PFSK-1 (cell line): Measurements from ENCODE around the gene CRYZL1.

ENCODE experiments used
- FOXP2 ChIP-seq: optimal IDR thresholded peaks from 2 replicates; pipeline ENCODE3; 2011; ENCODE audit warnings: borderline replicate concordance, control low read depth, inconsistent platforms; ENCODE audit not compliant: insufficient read depth; ENCODE audit errors: extremely low read length, extremely low read depth
- POLR2AphosphoS5 ChIP-seq: IDR thresholded peaks from 2 replicates; pipeline ENCODE4 v1.6.1; 2012; ENCODE audit warnings: low read depth, mild to moderate bottlenecking, control low read depth, low read length, moderate library complexity
- SIN3A ChIP-seq: IDR thresholded peaks from 2 replicates; pipeline ENCODE4 v1.6.1; 2012; ENCODE audit warnings: mild to moderate bottlenecking, low read length, moderate library complexity, borderline replicate concordance; ENCODE audit not compliant: insufficient read depth
- TAF1 ChIP-seq: IDR thresholded peaks from 2 replicates; pipeline ENCODE4 v1.6.1; 2012; ENCODE audit warnings: low read length, control low read depth, borderline replicate concordance; ENCODE audit not compliant: insufficient read depth
- TF ChIP-seq, protein P1 (sequence below), 2 experiments: IDR thresholded peaks; 2 replicates each; pipeline versions ENCODE4 v1.6.1 to v1.8.0; 2011 to 2012; ENCODE audit warnings: low read depth in 2 of 2, low read length in 2 of 2, control low read depth in 1 of 2, inconsistent platforms in 1 of 2, mild to moderate bottlenecking in 1 of 2, moderate library complexity in 1 of 2; ENCODE audit not compliant: insufficient read depth in 1 of 2

Gene CRYZL1

GRCh38 chr21:33561373-33561772, 80.2 kb downstream of the CRYZL1 start:
- TF ChIP-seq FOXP2 (no peak), SIN3A (no peak), TAF1 (no peak), POLR2AphosphoS5 (no peak)
- TF ChIP-seq, protein P1, sequence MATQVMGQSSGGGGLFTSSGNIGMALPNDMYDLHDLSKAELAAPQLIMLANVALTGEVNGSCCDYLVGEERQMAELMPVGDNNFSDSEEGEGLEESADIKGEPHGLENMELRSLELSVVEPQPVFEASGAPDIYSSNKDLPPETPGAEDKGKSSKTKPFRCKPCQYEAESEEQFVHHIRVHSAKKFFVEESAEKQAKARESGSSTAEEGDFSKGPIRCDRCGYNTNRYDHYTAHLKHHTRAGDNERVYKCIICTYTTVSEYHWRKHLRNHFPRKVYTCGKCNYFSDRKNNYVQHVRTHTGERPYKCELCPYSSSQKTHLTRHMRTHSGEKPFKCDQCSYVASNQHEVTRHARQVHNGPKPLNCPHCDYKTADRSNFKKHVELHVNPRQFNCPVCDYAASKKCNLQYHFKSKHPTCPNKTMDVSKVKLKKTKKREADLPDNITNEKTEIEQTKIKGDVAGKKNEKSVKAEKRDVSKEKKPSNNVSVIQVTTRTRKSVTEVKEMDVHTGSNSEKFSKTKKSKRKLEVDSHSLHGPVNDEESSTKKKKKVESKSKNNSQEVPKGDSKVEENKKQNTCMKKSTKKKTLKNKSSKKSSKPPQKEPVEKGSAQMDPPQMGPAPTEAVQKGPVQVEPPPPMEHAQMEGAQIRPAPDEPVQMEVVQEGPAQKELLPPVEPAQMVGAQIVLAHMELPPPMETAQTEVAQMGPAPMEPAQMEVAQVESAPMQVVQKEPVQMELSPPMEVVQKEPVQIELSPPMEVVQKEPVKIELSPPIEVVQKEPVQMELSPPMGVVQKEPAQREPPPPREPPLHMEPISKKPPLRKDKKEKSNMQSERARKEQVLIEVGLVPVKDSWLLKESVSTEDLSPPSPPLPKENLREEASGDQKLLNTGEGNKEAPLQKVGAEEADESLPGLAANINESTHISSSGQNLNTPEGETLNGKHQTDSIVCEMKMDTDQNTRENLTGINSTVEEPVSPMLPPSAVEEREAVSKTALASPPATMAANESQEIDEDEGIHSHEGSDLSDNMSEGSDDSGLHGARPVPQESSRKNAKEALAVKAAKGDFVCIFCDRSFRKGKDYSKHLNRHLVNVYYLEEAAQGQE (IDR thresholded peaks at IDR 0.05; ENCODE audit: insufficient read depth in 1 of 2, low read depth in 2 of 2, low read length in 2 of 2): no peak

- TF ChIP-seq TAF1 (no peak), FOXP2 (no peak), SIN3A (no peak), POLR2AphosphoS5 (no peak)
- TF ChIP-seq, protein P1 (IDR thresholded peaks at IDR 0.05; ENCODE audit: insufficient read depth in 1 of 2, low read depth in 2 of 2, low read length in 2 of 2): no peak
Observed at GRCh38 chr21:33560965-33561364, 80.6 kb downstream of the CRYZL1 start.

DNA sequence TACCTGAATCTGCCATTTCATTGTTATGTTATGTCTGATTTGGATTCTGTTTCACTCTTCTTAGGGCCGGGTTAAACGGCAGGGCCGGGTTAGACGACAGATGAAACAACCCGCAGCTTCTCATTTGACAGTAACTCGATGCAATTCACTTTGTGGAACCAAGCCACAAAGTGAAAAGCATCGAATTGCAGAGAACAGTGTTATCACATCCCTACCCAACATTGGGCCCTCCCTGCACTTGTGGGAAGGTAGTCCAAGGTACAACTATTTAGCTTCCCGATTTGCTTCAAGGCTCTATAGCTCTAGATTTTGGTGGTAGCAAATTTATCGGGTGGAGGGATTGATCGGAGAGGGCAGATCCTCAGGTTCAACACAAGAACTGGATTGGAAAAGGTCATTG, 81.7 kb downstream of the CRYZL1 start:
- TF ChIP-seq SIN3A: no peak
- TF ChIP-seq POLR2AphosphoS5: 0 out of 2 replicates have a peak, but pooled peaks have one; percentile 35

- TF ChIP-seq, protein P1 (IDR thresholded peaks at IDR 0.05; ENCODE audit: insufficient read depth in 1 of 2, low read depth in 2 of 2, low read length in 2 of 2): no peak
- TF ChIP-seq POLR2AphosphoS5: no peak
- TF ChIP-seq TAF1: no peak
- TF ChIP-seq FOXP2: no peak
- TF ChIP-seq SIN3A: no peak
Observed at GRCh38 chr21:33558777-33559421, 82.6 kb downstream of the CRYZL1 start.

DNA sequence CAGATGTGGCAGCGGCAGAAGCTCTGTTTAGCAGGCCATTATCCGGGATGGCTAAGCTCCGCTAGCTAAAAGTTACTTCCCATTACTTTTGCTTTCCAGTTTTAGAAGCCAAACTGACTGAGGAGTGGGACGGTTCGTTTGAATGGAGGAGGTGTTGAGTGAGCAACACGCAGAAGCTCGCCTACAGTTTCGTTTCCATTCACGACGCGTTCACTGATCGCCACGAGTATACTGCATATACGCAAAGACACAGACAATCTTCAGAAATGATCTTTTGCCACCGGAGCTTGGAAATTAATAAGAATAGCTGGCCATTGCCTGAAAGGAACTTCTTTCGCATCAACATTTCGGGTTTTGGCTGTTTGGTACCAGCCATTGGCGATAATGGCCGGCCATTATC, 84.1 kb downstream of the CRYZL1 start:
- TF ChIP-seq SIN3A (no peak), TAF1 (no peak), FOXP2 (no peak), POLR2AphosphoS5 (no peak)
- TF ChIP-seq, protein P1 (IDR thresholded peaks at IDR 0.05; ENCODE audit: insufficient read depth in 1 of 2, low read depth in 2 of 2, low read length in 2 of 2): no peak
